ENCODE data around the gene OPCML. TPM values are rescaled to one million over a fixed set of nuclear protein-coding genes. Genes with fewer than 3 reads are reported as not detected.
A peak's percentile ranks its signal among the peaks of the same experiment; 100 is the strongest.

The OPCML gene
- total and polyA plus RNA-seq, 2 experiments from 2014 or later: 0.21 to 0.51 TPM

DNA sequence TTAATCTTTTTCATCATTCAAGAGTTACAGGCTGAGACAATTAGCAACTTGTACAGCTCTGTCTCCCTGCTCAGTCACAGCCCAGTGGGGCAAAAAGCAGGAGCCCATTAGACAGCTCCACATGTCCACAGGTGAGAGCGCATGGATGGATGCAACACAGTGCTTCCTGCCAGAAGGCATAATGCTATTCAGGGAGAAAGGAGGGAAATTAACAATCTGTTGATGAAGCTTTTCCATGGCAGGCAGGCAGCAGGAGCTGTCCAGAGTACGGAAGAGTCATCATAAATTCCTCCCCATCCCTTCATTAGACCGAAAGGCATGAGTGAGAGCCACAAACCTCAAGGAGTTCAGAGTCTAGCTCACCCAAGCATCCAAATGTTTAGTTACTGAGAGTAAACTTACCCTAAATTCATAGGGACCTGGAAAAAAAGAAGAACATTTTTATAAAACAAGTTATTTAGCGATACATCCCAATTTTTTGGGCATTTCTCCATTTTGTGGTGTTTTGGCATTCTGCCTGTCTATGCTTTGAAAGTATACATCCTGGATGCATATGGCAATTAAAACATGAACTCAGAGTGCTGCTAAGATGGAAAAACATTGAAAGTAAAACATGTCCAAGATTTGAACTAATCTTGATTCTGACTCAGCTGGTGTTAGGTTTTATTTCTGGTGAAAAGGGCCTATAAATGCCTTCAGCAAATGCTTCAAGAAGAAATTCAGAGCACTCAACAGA lies 428.1 kb downstream of the OPCML start:
- peak in 1 of 2 donors; percentile 16 for DNase-seq (ENCODE audit: low read depth in 1 of 2, low spot score in 1 of 2)
- H3K27me3 ChIP-seq: no peaks in the 10 kb centered on the region
- no peaks in the 10 kb centered on the region for H3K4me1 ChIP-seq (ENCODE audit: low read depth)
- no peak overlapping the region for H3K27ac ChIP-seq
- no peaks in the 10 kb centered on the region for H3K9me3 ChIP-seq (ENCODE audit: low read depth)
- H3K36me3 ChIP-seq: no peaks in the 10 kb centered on the region
- TF ChIP-seq, protein P1, sequence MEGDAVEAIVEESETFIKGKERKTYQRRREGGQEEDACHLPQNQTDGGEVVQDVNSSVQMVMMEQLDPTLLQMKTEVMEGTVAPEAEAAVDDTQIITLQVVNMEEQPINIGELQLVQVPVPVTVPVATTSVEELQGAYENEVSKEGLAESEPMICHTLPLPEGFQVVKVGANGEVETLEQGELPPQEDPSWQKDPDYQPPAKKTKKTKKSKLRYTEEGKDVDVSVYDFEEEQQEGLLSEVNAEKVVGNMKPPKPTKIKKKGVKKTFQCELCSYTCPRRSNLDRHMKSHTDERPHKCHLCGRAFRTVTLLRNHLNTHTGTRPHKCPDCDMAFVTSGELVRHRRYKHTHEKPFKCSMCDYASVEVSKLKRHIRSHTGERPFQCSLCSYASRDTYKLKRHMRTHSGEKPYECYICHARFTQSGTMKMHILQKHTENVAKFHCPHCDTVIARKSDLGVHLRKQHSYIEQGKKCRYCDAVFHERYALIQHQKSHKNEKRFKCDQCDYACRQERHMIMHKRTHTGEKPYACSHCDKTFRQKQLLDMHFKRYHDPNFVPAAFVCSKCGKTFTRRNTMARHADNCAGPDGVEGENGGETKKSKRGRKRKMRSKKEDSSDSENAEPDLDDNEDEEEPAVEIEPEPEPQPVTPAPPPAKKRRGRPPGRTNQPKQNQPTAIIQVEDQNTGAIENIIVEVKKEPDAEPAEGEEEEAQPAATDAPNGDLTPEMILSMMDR (IDR thresholded peaks at IDR 0.05; ENCODE audit: low read depth, low read length): no peak
- no peak overlapping the region for H3K4me3 ChIP-seq

DNA sequence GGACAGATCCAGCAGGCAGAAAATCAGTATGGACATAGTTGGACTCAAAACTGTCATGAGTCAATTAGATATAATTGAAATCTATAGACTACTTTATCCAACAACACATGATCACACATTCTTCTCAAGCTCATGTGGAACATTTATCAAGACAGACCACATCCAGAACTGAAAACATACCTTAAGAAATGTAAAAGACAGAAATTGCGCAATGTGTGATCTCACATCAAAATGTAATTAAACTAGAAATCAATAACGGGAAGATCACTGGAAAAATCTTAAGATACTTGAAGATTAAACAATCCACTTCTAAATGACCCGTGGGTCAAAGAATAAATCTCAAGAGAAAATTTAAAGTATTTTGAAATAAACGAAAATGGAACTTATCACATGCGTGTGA lies 435.3 kb downstream of the OPCML start:
- no peak overlapping the region for H3K4me3 ChIP-seq
- no peaks in the 10 kb centered on the region for H3K36me3 ChIP-seq
- TF ChIP-seq, protein P1 (IDR thresholded peaks at IDR 0.05; ENCODE audit: low read depth, low read length): no peak
- H3K27ac ChIP-seq: no peak overlapping the region
- H3K27me3 ChIP-seq: no peaks in the 10 kb centered on the region
- DNase-seq (ENCODE audit: low read depth in 1 of 2, low spot score in 1 of 2): no peak
- H3K4me1 ChIP-seq (ENCODE audit: low read depth): no peaks in the 10 kb centered on the region
- H3K9me3 ChIP-seq (ENCODE audit: low read depth): no peaks in the 10 kb centered on the region

DNA sequence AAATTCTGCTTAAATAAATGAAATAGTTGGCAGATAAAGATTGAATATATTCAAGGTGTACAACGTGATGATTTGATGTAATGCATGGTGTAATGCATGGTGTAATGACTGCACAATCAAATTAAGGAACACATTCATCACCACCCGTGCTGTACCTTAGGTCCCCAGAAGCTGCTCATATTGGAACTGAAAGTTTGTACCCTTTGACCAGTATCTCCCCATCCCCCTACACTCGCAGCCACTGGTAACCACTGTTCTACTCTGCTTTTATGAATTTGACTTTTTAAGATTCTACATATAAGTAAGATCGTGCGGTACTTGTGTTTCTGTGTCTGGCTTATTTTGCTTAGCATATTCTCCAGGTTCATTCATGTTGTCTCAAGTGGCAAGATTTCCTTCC lies 445.8 kb downstream of the OPCML start:
- Histone ChIP-seq H3K27me3 (peaks cover 67% of the 10 kb centered on the region), H3K27ac (no peak overlapping the region), H3K4me3 (no peak overlapping the region), H3K36me3 (no peaks in the 10 kb centered on the region), H3K9me3 (ENCODE audit: low read depth) (no peaks in the 10 kb centered on the region), H3K4me1 (ENCODE audit: low read depth) (no peaks in the 10 kb centered on the region)
- TF ChIP-seq, protein P1 (IDR thresholded peaks at IDR 0.05; ENCODE audit: low read depth, low read length): no peak
- no peak for DNase-seq (ENCODE audit: low read depth in 1 of 2, low spot score in 1 of 2)

DNA sequence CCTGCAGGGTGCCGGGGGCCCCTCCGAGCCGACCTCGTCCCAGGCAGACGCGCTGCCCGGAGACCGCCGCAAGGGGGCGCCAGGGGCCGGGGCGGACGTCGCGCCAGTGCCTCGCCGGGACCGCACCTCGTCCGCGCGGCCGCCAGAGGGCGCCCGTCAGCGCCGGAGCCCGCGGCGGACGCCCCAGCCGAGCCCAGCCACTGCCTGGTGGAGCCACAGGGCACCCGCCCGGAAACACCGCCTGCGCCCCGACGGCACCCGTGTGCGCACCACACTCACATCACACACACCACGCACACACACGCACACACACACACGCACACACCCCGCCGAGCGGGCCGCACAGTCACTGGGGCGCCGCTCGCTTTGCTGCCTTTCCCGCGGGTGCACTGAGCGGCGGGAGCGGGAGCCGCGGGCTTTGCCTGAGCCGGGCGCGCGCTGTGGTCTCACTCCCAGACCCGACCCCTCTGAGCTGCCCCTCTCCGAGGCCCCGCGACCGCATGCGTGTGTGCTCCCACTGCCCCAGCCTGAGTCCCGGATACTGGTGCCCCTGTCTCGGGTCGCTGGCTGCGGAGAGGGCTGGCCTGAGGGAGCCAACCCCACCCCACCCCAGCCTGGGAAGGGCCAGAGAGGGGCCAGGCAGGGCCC lies 449.3 kb downstream of the OPCML start:
- H3K9me3 ChIP-seq (ENCODE audit: low read depth): no peaks in the 10 kb centered on the region
- H3K4me3 ChIP-seq: peak overlapping the region; percentile 40
- peak; percentile 62 to 83 for DNase-seq (ENCODE audit: low read depth in 1 of 2, low spot score in 1 of 2)
- TF ChIP-seq, protein P1 (IDR thresholded peaks at IDR 0.05; ENCODE audit: low read depth, low read length): peak; percentile 47
- H3K27ac ChIP-seq: no peak overlapping the region
- peaks cover 88% of the 10 kb centered on the region for H3K27me3 ChIP-seq
- H3K36me3 ChIP-seq: no peaks in the 10 kb centered on the region
- H3K4me1 ChIP-seq (ENCODE audit: low read depth): no peaks in the 10 kb centered on the region

DNA sequence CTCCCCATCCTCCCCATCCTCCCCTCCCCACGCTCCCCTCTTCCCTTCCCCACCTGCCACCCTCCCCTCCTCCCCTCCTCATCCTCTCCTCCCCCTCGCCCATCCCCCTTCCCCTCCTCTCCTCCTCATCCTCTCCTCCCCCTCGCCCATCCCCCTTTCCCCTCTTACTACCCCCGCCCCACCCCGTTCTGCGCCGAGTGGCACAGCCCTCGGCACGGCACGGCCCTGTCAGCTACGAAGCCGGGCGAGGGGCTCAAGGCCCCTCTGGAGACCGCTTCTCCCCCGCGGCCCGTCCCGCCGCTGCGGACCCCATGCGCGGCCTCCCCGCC lies 449.9 kb downstream of the OPCML start:
- TF ChIP-seq, protein P1 (IDR thresholded peaks at IDR 0.05; ENCODE audit: low read depth, low read length): no peak
- peak in 1 of 2 donors; percentile 7 for DNase-seq (ENCODE audit: low read depth in 1 of 2, low spot score in 1 of 2)
- Histone ChIP-seq H3K27me3 (peaks cover 88% of the 10 kb centered on the region), H3K4me3 (peak overlapping the region; percentile 22), H3K27ac (no peak overlapping the region), H3K9me3 (ENCODE audit: low read depth) (no peaks in the 10 kb centered on the region), H3K4me1 (ENCODE audit: low read depth) (no peaks in the 10 kb centered on the region), H3K36me3 (no peaks in the 10 kb centered on the region)

Measured in cardiac muscle cell (in vitro differentiated cells and primary cell).